NCI-H345 treated with DMSO at 0.1 percent for 48 hours (cell line): Measurements from ENCODE around the gene EFNA2.

Experiments
- DNase-seq: peaks from one replicate; lab custom pipeline; 2025; ENCODE audit not compliant: unreplicated experiment; lab: John Stamatoyannopoulos, UW

The EFNA2 gene

DNA sequence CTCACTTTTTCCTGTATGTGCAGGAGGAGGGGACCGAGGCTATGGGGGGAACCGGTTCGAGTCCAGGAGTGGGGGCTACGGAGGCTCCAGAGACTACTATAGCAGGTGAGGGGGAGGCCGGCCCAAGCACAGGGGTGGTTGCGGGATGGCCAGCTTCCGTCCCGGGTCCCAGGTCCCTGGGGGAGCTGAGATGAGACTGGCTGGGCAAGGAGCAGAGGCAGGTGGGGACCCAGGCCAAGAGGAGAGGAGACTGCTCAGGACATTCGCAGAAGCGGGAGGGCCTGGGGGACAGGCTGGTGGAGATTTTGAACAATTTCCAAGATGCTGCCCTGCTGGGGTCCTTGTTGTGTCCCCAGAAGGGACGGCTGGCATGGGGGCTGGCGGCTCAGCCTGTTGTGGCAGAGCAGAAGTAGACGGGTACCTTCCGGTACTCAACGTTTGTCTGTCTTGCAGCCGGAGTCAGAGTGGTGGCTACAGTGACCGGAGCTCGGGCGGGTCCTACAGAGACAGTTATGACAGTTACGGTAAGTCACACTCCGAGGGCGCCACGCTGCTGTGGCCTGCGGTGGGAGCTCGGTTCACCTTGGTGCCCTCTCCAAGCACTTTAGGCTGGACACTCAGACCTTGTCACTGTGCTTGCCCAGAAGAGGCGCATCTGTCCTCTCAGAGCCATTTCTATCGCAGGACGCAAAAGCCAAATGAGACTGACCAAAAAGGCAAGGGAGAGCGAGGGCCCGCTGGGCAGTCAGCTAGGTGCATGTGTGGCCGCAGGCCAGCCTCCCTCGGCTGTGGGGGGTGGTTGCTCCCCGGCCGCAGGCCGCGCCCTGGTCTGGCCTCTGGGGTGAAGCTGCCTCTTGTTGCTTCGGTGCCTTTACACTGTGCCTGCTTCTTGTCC, 13.9 kb upstream of the EFNA2 start:
- DNase-seq = no peak

DNA sequence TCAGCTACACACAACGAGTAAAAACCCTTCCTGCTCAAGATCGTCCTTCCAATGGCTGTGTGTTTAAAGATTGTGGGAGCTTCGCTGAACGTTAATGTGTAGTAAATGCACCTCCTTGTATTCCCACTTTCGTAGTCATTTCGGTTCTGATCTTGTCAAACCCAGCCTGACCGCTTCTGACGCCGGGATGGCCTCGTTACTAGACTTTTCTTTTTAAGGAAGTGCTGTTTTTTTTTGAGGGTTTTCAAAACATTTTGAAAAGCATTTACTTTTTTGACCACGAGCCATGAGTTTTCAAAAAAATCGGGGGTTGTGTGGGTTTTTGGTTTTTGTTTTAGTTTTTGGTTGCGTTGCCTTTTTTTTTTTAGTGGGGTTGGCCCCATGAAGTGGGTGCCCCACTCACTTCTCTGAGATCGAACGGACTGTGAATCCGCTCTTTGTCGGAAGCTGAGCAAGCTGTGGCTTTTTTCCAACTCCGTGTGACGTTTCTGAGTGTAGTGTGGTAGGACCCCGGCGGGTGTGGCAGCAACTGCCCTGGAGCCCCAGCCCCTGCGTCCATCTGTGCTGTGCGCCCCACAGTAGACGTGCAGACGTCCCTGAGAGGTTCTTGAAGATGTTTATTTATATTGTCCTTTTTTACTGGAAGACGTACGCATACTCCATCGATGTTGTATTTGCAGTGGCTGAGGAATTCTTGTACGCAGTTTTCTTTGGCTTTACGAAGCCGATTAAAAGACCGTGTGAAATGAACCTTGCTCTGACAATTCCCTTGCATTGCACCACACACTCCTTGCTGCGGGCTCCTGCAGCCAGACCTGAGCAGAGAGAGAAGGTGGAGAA, 13.0 kb upstream of the EFNA2 start:
- no peak for DNase-seq

DNA sequence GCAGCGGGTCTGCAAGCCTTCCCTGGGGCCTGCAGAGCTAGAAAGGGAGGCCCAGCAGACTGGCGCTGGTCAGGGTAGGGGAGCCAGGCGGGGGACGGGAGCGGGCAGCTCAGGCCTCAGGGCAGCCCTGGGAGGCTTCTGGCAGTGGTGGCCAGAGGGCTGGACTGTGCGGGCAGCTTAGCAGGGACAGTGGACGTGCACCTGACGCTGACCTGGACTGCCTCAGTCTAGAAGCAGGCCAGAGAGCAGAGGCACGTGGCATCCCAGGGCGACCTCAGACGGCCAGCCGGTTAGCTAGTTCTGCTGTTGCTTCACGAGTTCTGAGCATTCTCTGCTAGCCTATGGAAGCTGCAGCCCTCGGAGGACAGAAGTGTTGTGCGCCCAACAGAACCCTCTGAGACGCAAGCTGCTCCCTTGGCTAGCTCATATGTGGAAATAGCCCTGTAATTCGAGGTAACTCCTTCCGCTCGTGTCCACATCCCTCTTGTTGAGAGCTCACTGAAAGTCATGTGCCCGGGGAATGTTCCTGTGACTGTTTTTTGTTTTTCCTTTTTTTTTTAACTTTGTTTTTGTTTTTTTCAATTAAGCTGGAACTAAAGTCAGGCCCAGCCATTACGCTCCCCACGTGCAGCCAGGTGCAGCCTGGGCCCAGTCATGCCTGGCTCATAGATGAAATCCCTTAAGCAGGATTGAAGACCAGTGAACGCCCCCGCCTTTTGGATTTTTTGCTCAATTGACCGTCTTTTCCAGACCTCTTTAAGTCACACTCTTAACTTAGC, 12.2 kb upstream of the EFNA2 start:
- no peak for DNase-seq

DNA sequence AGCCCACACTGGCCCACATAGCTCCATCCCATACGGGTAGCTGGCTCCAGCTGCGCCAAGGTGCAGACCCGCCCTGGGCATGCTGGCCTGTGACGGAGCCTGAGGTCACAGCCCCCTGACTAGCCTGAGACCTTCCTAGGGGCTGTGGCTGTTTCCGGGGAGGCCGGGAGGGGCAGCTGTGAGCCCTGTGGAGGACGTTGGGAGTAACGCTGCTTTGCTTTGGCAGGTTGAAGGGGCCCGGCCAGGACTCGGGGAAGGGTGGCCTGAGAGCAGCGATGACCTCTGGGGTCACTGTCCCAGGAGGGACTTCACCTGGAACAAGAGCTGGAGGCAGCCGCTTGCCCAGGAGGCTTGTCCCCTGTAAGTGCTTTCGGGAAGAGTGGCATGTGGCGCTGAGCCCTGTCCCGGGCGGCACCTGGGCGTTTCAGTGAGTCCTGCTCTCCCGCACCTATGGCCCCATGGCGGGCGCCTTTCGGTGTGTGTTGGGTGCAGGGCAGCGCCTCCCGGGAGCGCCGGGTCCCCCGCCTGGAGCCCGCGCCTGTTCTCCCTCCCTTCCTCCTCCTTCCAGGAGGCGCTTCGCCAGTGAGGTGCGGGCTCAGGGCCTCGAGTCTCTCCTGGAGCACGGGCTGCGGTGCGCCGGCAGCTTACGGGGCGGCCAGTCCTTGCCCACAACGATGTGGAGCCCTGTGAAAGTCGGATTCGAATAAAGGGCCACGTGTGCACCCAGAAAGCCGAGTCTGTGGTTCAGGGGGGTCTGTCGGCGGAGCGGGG, 11.4 kb upstream of the EFNA2 start:
- no peak for DNase-seq

DNA sequence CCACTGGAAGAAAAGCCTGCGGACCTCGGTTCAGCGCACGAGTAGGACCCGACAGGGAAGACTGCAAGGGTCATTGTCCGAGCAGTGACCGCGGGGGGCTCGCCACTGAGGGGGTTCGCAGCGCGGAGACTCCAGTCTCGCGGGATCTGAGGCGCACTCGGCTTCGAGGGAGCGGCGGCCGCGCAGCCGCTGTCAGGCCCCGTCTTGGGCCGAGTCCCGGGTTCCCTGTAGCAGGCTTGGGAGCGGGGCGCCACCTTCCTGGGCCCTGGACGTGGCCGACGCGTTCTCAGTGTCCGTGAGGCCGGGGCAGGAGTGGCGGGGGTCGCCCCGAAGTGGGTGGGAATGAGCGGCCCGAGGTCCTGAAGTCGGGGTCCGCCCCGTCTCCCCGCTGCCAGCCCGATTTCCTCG, 10.8 kb upstream of the EFNA2 start:
- no peak for DNase-seq

DNA sequence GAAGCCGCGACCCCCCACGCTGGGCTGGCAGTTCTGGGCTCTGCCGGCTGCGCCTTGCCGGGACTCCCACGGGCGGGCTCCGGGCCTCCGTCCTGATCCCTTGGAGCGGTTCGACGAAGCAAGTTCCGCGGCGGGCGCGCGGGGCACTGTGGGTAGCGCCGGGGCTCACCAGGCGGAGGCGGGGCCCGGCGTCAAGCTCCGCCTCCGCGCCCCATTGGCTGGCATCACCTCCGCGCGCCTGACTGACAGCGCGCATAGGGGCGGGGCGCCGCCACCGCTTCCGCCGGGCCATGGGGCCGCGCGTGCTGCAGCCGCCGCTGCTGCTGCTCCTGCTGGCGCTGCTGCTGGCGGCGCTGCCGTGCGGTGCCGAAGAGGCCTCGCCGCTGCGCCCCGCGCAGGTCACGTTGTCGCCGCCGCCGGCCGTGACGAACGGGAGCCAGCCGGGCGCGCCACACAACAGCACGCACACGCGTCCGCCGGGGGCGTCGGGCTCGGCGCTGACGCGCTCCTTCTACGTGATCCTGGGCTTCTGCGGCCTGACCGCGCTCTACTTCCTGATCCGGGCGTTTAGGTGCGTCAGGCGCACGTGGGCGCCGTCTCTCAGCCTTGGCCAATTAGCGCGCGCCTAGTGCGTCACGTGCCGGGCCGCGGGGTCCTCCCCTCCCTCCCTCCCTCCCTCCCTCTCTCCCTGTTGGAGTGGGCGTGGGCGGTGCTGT, 10.3 kb upstream of the EFNA2 start, which contains the start of gene FAM174C:
TSS of gene FAM174C (plus strand) at position 271 of the 716 bp plus-strand sequence. CDS start at position 291, 20 bp downstream.
- peak; percentile 91 for DNase-seq

DNA sequence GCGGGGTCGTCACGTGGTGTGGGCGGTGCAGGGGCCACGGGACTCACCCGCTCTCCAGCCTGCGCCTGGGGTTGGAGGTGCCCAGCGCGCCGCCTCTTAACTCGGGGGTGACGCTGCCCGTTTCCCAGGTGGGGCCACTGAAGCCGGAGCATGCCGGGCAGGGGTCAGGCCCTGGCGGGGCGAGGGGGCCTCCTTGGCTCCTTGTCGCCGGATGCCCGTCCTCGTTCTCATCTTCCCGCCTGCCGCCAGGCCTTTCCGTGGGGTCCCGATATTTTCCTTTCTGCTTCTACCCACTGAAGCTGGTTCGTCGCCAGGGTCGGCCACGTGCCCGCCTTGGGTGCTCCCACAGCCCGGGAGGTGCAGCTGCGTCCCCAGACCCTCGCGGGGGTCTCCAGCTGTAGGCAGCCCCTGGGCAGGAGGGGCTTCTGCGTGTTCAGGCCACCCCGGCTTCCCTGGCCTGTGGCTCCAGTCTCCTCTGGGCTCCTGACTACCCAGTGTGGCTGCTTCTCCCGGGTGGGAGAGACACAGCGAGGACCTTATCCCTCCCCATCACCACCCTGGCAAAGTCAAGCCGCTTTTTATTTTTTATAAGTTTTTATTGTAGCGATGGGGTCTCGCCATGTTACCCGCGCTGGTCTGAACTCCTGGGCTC, 9.6 kb upstream of the EFNA2 start:
- DNase-seq = no peak

DNA sequence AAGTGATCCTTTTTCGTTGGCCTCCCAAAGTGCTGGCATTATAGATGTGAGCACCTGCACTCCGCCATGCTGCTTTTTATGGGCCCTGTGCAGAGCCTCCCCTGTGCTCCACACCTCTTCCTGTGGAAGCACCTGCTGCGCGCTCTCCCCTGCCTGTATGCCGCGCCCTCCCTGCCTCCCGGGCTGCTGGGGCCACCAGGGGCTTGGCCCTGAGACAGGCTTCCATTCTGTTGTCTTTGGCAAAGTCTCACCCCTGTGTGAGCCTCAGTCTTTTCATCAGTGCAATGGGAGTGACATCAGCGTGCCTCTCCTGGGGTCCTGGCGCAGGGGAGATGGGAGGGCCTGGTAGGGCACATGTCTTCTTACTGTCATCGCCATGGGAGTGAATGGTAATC, 9.0 kb upstream of the EFNA2 start:
- DNase-seq = no peak

DNA sequence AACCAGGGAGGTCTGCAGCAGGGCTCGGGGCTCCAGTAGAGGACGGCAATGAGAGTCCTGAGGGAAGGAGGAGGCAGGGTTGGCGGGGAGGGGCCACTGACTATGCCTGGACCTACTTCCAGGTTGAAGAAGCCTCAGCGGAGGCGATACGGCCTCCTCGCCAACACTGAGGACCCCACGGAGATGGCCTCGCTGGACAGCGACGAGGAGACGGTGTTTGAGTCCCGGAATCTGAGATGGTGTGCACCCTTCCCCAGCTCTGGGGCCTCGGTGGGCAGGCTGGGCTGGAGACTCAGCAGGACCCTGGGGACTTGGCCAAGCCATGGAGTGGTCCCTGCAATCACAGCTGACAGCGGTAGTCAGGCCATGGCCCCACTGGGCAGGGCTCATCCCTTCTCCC, 8.6 kb upstream of the EFNA2 start:
- no peak for DNase-seq

DNA sequence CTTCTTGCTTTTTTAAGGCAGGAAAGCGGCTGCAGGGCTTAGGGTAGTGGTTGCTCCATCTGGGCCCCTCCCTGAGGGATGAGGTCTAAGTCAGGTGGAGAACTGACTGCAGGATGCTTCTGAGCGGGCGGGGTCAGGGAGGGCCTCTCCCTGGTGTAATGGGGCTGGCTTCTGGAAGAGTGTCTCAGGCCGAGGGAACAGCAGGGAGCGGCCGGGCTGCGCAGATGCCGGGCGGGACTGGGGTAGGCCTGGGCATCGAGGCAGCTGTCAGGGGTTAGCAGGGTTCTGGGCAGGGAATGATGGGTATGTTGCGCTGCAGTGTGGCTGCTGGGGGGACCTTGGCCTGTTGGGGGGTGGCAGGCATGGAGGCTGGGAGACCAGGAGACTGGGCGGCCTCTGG, 7.6 kb upstream of the EFNA2 start:
- DNase-seq = no peak

DNA sequence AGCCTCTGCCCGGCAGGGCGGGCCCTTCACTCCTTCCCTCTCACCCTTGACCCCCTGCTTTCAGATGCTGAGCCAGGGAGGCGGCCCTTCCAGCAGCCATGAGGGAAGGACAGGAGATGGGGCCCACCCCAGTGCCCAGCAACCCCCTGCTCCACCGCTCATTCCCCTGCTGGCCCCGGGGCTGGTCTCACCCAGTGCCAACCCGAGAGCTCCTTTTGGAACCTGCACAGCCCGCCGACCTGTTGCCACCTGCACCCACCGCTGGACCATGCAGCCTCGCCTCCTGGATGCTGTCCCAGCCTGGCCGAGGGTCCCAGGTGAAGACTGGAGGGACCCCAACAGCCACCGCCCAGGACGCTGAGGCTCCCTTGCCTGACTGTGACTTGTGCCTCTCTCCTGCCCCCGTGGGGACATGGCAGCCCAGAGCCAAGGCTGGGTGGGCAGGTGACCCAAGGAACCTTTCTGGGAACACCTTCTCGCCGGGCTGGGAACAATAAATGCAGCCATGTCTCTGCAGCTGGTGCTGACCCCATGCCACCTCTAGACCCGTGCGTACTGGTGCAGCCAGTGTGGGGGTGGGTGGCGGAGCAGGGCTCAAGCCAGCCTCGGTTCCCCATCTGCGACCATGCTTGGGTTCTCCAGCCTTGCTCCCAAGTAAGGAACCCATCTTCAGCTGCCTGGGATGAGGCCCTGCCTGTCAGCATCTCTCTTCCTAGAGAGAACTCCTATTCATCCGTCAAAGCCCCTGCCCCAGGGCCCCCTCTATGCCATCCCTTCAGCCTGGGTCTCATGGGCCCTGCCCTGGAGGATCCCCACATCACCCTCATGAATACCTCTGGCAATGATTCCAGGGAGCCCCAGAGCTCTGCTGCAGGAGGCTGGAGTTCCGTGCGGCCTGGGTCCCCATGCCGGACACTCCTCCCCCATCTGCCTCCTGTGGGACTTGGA, 6.7 kb upstream of the EFNA2 start:
- no peak for DNase-seq

DNA sequence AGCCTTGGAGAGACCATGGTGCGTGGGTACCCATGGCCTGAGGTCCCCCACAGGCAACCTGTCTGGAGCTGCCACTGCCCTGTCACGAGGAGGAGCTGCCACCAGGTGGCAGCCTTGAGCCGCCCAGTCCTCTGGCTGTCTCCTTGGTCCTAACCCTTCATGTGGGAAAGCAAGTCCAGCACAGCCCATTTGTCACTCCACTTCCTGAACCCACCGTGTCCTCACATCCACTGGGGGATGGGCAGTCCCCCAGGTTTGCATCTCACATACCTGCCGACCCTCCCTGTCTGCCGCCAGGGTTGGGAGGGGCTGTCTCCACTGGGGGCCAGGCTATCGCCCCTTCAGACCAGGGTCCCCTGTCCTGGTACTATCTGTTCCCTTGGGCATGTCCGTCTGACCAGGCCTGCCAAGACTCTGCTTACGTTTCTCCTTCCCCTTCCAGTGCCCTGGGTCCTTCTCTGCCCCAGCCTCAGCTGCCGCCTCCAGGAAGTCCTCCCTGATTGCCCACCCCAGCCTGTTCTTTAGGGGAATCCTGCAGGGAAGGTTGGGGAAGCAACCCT, 5.8 kb upstream of the EFNA2 start:
- DNase-seq = peak; percentile 43

DNA sequence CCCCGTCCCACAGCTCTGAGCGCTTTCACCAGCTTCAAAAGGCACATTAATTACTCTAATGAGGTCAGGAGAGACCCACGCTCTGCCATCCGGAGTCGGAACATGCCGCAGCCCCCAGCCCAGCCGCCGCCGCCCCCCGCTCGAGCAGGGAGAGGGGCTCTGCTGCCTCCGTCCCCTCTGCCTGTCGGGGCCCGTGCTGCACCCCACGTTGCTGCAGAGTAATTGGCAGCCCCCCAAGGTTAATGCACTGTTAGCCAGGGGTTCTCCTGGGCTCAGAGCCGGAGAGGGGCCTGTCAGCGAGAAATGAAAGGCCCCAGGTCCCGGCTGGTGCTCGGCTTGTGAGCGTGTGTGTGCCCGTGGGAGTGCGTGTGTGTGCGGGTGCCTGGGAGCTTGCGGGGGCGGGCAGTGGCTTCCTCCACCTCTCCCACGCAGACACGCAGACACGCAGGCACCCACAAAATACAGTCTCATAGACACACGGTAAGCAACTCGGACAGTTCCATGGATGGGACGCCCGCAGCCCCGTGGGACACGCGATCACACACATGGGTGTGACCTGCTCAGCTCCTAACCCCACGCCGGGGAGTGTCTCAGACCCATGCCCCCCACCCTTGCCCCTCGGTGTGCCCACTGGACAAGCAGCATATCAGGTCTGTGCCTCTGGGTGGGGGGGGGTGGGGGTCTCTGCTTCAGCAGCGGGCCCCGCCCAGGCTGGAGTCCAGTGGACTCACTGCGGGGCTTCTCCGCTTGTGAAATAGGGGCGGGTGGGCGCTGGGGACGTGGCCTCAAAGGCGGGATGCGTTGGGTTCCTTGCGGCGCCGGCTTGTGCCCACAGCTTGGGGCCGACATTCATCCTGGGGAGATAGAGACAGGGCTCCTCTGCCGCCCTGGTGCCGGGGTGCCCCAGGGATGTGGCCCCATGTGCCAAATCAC, 4.8 kb upstream of the EFNA2 start:
- no peak for DNase-seq

DNA sequence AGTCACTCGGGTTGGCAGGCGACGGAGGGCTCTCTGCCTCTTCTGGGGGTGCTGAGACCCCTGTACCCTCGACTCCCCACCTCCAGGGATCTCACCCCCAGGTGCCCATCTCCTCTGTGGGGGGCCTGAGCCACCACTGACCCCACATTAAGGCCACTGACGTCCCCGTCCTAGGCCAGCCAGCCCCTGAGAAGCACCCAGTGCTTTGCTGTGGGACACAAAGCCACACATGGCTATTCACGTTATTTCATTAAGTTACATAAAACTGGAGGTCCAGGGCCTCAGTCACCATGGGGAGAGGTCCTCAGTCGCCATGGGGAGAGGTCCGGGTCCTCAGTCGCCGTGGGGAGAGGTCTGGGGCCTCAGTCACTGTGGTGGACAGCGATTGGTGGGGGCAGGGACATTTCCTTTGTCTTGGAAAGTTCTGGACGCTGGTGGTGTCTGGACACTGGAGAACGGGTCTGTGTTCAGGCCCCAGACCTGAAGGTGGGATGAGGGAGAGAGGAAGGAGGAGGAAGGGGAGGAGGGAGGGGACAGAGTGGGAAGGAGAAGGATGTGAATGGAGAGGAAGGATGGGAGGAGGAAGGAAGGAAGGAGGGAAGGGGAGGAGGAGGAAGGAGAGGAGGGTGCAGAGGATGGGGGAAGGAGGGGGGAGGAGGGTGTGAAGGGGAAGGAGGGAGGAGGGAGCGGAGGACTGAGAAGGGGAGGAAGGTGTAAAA, 3.9 kb upstream of the EFNA2 start:
- no peak for DNase-seq

DNA sequence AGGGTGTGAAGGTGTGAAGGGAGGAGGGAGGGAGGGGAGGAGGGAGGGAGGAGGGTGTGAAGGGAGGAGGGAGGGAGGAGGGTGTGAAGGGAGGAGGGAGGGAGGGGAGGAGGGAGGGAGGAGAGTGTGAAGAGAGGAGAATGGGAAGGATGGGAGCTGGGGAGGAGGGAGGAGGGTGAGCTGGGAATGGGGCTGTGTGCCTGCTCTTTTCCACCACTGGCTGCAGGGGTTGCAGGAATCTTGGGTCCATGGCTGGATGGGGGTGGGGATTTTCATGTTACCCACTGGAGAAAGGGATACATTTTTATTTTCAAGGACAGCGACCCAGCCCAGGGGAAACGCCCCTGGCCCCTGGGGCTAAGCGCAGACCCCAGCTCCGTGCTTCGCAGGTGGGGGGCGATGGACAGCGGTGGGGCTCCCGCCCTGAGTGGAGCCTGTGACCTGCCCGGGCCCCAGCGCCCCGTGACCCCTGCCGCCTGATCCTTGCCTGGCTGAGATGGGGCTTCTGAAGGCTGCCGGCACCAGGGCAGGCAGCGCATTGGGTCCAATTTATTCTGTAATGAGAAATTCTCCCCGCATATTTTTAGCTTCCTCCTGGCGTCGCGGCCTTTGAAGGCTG, 3.0 kb upstream of the EFNA2 start:
- DNase-seq = no peak
